SKM-1 treated with dmso at 0.1 percent for 144 hours (cell line): ENCODE data around the gene SNRPB.

Source experiments
- DNase-seq: peaks from one replicate; lab custom pipeline; 2025; ENCODE audit not compliant: unreplicated experiment; lab: John Stamatoyannopoulos, UW

SNRPB gene

GRCh38 chr20:2430538-2430937 lies 40.1 kb downstream of the SNRPB start:
- DNase-seq = no peak

- no peak for DNase-seq
These were observed 41.5 kb downstream of the SNRPB start for GRCh38 chr20:2429051-2429450.

GRCh38 chr20:2421247-2421646 lies 49.3 kb downstream of the SNRPB start:
- no peak for DNase-seq

GRCh38 chr20:2420510-2420909 lies 50.1 kb downstream of the SNRPB start:
- no peak for DNase-seq

- no peak for DNase-seq
These were observed 52.2 kb downstream of the SNRPB start for GRCh38 chr20:2418388-2418787.

GRCh38 chr20:2417213-2417541 lies 53.4 kb downstream of the SNRPB start:
- DNase-seq = no peak

- no peak for DNase-seq
These were observed 53.9 kb downstream of the SNRPB start for GRCh38 chr20:2416541-2417212.
